A673 (cell line): ENCODE measurements around the gene DNAJC1.

Experiments
- CTCF ChIP-seq: fragments of 300-800, 200-600 bp; sonication (generic); conservative IDR thresholded peaks from 2 replicates; pipeline ENCODE4 v1.5.1; 2017; ENCODE audit warnings: low read depth, mild to moderate bottlenecking, antibody characterized with exemption, low read length, moderate library complexity, mixed read lengths
- EZH2 ChIP-seq: fragments of 200-600 bp; sonication (generic); IDR thresholded peaks from 2 replicates; pipeline ENCODE4 v1.6.1; 2017; ENCODE audit warnings: borderline replicate concordance, low read depth, mild to moderate bottlenecking, mixed read lengths, antibody characterized with exemption, low read length; ENCODE audit not compliant: poor library complexity, severe bottlenecking

- TF ChIP-seq CTCF (no peak), EZH2 (no peak)
Measured at GRCh38 chr10:21888959-21889358, 114.6 kb downstream of the DNAJC1 start.
